Retina (tissue), 1 donor: ENCODE measurements around the gene HS3ST3A1.
A peak's percentile ranks its signal among the peaks of the same experiment; 100 is the strongest.

ENCODE experiments used
- DNase-seq: peaks from one replicate; pipeline ENCODE4 v3.0.0-alpha.2; 2016

The HS3ST3A1 gene

DNA sequence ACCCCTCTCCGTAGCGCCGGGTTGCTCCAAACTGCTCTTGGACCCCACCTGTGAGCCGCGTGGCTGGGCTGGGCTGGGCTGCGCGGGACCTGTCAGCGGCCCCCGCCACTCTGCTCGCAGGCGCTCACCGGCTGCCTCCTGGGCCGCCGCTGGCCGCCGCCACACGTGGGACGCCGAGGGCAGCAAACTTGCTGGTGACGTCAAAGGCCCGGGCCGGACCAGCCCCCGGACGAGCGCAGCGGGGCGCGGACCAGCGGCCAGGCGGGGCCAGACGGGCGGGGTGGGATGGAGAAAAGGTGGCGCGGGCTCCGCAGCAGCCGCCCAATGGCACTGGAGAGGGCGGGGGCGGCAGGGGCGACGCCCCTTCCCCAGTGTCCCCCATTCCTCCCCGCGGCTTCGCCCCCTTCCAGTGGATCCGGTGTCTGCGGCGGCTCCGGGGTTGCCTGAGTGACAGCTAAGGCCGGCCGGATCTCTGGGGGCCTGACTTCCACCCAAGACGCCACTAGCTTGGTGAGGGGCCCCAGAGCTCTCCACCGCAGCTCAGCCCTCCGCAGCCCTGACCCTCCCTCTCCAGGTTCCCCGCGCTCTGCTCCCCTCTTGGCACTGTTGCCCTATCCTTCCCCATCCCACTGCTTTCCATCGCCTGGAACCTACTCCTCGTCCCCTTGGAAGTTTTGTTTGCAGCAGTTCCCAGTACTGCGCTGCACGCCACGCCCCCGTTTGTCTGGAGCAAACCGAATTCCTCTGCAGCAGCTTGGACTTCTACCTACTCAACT is at the start of gene HS3ST3A1:
TSS of gene HS3ST3A1 (minus strand) at position 154 of the 776 bp plus-strand sequence. CDS start 800 bp downstream, outside the sequence.
- peak; percentile 81 for DNase-seq

DNA sequence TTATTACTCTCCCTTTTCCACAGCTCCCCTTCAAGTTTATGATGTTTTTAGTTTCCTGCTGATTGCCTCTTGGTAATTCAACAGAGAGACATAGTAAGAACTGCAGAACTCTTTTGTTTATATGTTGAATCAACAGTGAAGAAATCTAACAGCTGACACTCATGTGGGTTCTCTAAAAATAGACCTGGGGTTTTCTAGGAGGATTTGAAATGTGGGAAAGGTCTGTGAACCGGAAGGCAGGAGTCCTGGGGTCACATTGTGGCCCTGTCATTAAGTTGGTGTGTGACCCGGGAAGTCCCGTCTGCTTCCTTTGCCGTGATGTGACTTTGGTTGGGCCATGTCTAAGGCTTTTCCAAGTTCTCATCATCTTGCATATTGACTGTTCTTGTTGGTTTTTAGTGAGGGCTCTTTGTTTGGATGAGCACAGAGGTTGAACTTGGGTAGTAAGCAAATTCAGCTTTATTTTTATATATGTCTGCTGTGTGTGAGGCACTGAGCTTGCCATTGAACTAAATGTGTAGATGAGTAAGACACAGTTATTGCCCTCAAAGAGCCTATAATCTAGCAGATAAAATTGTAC is 48.5 kb upstream of the HS3ST3A1 start:
- DNase-seq = no peak

DNA sequence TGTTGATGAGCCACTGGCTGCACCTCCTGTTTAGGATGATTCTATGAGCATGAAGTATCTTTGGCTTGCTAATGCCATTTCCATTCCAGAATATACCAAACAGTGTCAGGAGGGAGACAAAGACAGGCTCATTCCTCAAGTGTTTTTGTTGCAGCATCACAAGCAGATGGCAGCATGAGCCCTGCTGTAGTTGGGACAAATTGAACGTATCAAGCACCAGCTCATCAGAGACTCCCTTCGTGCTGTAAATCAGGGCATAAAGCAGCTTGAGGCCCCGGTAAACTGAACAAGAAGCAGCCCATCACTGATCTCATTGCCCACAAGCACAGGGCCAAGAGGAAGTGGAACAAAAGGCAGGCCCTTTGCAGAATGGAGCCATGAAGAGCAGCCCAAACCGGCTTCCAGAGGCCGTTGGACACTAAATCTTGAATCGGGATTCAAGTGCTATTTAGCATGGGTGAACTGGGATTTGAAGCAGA is 45.9 kb upstream of the HS3ST3A1 start:
- peak; percentile 26 for DNase-seq

DNA sequence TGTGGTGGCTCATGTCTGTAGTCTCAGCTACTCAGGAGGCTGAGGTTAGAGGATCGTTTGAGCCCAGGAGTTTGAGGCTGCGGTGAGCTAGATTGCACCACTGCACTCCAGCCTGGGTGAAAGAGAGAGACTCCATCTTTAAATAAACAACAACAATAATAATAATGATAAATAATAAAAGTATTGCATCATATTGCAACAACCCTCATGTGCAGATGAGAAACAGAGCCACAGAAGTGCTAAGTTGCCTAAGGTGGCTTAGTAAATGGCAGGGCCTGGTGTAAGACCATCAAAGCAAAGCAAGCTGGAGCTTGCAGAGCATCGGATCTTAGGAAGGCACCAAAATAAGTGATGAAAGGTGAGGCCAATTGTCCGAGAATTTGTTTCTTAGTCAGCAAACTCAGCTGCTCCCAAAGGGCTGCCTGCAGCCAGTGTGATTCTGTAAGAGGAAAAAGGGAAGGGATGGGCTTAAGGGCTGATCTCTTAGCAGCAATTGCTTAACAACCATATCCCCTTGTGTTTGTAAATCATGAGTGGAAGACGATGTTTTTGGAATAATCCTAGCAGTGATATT is 45.3 kb upstream of the HS3ST3A1 start:
- DNase-seq = no peak

DNA sequence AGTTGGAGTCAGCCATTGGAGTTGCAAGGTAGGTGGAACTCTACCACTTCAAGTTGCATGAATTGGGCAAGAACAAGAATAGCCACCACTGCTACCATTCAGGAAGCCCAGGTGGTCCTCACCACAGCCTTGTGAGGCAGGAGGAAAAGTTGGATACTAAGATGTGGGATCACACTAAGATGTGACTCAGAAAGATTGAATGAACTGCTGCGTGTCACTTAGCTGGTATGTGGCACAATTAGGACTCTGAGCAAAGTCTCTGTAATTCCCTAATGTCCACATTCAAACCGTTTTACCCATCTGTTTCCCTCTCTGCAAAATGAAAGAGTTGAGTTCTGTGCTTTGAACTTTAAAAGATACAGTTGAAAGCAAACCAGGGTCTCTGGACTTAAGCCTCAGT is 44.7 kb upstream of the HS3ST3A1 start:
- no peak for DNase-seq

DNA sequence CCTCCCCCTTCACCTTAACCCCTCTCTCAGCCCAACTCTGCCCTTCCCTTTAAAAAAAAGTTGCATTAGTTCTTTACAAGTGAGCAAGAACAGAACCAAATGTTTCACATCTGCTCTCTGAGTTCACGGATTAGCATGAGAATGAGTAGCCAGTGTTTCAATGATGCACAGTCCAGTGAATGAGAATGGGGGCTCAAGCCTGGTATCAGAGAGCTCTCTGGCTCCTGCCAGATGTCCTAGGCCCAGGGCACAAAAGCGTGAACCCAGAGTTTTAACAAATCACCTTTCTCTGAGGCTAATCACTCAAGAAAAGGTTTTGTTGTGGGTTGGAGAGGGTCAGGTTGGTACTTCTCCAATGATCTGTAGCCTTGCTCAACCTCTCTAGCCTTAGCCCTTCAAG is 41.5 kb upstream of the HS3ST3A1 start:
- peak; percentile 35 for DNase-seq

DNA sequence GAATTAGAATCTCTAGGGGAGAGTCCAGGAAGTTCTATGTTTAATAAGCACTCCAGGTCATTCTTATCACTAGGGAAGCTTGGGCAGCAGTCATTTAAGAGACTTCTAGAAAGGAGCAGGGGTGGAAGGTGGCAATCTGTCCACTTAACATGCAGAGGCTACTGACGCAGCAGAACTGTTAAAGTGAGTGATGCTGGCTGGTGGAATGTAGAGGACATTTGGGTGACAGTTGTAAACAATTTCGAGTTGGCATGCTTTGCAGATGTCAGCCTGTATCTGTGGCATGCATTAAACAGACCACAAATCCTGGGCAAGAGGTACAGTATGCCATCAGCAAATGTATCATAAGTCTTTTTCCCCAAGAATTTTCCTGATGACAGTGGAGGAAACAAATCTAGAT is 40.5 kb upstream of the HS3ST3A1 start:
- no peak for DNase-seq

DNA sequence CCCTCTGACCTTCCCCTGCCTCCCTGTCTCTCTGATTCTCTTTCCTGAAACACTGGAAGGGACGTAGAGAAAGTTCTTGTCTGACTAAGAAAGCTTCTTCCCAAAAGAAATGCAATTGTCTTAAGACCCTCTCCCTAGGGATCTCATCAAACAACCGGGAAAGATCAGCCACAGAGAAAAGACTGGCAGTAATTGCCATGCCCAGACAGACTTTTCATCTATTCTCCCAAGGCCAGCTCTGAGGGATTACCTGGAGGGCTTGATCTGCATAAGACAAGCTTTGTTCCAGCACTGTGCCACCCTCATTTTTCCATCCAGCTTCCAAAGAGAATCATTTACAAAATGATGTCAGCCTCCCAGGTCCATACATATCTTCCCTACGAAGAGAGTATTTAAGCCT is 38.8 kb upstream of the HS3ST3A1 start:
- DNase-seq = no peak

DNA sequence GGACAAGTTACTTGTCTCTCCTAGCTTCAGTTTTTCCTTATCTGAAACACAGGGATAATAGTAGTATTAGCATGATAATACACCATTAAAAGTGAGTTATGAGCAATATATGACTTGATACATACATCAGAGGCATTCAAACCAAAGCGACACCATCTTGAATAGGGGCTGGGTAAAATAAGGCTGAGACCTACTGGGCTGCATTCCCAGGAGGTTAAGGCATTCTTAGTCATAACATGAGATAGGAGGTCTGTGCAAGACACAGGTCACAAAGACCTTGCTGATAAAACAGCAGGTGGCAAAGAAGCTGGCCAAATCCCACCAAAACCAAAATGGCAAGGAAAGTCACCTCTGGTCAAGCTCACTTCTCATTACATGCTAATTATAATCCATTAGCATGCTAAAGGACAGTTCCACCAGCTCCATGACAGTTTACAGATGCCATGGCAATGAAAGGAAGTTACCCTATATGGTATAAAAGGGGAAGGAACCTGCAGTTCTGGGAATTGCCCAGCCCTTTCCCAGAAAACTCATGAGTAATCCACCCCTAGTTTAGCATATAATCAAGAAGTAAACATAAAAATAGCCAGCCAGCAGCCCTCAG is 37.2 kb upstream of the HS3ST3A1 start:
- no peak for DNase-seq

DNA sequence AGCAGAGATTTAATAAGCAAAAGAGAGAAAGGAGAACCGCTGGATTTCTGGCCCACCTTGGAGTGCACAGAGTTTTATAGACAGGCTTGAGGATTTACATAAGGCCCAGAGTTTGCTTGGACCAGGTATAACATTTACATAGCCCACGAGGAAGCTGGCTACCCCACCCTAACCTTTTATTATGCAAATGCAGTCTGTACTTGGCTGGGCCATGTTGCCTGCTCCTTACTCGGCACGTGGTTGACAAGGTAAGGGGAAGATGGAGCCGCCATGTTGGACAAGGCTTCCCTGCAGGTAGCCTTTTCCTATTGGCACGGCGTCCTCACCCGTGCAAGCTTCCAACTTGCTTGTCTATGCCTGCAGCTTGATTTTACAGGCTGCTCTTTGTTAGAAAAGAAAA is 35.2 kb upstream of the HS3ST3A1 start:
- DNase-seq = no peak

DNA sequence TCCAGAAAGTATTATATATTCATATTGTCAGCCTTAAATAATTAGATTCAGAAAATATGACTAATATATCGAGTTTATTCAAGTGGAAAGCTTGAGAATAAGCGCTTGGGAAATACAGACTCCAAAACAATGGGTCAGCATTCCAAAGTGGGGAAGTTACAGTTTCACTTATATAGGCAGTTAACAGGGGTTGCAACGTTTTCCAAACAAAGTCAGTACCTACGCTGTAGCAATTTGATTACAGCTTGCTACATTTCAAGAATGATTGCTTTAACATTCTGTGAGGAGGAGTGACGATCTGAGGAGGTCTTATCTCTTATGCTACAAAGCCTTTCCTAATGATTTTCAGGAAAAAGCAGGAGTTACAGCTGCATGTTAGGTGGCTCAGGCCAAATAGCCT is 34.2 kb upstream of the HS3ST3A1 start:
- no peak for DNase-seq

DNA sequence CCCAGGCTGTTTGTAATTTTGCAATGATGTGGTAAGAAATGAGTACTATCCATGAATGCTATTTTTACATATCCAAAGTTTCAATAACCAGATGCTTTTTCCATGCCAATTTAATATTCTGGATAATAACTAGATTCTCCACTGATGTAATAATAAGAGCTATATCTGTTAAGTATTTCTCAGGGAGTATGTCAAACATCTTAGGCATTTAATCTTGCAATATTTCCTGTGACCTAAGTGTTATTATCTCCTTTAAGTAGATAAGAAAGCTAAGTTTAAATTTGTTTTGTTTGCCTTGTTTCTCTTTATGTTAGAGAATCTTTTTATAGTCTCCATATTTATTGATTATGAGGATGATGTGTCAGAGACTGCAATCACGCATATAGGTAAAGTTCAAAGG is 32.3 kb upstream of the HS3ST3A1 start:
- DNase-seq = no peak

DNA sequence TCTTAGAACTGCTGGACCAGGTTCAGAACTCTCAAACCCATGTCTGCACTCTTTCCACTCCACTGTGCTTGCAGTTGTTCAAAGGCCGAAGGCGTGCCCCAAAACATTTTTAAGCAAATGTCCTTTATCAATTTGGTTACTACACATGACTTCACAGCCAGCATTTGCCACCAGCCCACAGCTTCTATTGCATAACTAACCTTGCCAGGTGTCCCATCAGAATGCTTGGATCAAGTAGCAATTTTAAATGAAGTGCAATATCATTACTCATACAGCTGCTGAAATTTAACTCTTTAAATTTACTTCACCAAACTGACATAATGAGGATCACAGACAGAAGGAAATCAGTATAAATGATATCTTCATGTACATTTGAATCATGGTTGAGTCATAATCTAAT is 29.8 kb upstream of the HS3ST3A1 start:
- no peak for DNase-seq

DNA sequence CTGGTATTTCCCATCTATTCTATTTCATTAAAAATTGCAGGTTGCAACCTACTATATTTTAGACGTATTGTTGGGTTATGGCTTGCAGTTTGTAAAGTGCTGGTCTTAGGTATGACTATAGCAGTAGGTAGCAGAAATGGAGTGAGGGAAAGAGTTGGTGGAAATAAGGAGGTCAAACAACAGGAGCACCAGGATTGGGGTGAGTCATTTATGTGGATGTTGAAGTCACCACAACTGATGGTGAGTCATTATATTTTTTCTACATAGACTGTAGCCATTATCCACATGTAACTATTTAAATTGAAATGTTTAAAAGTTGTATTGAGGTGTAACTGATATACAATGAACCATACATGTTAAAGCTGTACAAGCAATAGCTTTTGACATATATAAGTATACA is 25.0 kb upstream of the HS3ST3A1 start:
- DNase-seq = no peak

DNA sequence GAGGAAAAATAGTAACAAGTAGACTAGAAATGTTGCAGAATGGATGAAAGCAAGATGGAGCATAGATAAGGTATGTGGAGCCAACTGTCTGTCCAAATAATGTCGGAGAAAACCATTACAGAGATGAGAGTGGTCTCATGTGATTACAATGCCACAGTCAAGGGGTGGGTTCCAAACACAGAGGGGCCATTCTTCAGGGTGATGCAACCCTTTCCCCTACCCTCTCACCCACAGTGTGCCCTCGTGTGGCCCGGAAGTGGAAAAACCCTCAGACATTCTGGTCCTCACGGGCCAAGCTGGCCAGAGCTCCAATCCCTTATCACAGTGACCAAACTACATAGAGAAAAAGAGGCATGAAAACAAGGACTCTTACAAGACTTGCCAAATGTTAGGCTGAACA is 17.7 kb upstream of the HS3ST3A1 start:
- no peak for DNase-seq

DNA sequence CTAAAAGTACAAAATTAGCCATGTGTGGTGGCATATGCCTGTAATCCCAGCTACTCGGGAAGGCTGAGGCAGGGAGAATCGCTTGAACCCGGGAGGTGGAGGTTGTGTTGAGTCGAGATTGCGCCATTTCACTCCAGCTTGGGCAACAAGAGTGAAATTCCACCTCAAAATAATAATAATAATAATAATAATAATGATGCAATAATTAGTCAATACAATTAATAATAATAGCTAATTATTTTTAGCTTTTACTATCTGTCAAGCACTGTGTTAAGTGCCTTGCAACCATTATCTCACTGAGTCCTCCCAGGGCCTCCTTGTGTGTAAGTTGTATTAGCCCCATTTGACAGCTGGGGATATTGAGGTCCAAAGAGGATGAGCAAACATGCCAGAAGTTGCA is 14.3 kb upstream of the HS3ST3A1 start:
- no peak for DNase-seq

DNA sequence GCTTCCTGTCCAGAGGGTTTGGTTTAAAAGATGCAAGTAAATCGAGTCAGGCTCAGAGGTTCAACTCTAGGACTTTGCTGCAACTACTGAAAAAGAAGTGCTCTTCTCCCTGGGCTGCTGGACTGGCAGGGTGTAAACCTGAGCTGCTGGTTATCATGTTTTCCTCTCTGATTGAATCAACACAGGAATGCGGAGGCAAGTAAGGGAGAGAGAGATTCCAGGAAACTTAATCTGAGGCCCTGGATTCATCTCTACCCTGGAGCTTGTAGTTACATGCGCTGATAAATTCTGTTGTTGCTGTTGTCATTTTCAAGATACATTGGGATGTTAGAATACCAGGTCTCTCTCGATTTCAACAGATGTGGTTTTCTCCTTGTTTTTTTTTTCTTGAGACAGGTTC is 8.2 kb upstream of the HS3ST3A1 start:
- no peak for DNase-seq

DNA sequence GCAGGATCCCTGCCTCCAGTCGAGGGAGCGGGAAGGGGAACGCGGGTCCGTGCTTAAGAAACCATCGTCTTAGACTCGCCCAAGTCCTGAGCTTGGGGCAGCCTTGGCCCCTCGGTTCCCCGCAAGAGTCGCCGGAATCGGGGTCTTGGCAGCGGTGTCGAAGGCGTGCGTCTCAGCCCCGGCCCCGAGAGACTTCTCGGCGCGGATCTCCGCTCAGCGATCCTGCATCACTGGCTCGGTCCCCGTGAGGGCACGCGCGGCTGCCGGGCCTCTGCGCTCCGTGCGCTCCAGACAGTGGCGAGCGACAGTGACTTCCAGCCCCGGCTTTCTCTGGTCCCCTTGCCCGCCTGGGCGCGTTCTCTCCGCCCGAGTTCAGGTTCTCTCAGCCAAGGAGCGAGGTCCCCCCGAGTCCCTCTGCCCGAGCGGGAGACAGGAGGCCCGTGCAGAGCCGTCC is 380 bp downstream of the HS3ST3A1 start:
- DNase-seq = no peak

DNA sequence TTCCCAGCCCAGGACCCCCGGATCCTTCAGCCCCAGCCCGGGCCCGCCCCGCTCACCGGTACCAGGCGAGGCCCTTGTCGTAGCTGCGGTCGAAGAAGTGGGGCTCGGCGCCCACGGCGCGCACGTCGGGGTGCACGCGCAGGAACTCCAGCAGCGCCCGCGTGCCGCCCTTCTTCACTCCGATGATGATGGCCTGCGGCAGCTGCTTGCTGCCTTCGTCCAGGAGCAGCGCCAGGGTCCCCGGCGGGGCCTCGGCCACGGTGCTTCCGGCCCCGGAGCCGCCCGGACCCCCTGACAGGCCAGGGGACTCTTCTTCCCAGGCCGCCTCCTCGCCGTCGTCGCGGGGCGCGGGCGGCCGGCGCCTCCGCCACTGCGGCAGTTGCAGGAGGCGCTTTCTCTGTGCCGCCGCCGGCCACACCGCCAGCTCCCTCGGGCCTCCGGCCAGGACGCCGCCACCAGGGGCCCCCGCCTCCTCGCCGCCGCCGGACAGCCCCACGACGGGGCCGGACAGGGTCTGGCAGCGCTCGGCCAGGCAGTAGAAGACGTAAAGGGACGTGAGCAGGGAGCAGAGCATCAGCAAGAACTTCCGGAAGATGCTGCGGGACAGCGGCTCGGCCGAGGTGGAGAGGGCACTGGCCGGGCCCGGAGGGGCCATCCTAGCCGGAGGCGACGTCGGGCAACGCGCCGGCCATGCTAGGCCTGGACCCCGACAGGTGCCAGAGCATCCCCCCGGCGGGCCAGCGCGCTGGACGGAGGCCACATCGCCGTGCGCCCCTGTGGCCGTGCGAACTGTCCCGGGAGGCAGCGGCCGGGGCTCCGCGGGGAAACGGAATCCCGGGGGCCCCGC is 1.0 kb downstream of the HS3ST3A1 start:
- peak; percentile 62 for DNase-seq

DNA sequence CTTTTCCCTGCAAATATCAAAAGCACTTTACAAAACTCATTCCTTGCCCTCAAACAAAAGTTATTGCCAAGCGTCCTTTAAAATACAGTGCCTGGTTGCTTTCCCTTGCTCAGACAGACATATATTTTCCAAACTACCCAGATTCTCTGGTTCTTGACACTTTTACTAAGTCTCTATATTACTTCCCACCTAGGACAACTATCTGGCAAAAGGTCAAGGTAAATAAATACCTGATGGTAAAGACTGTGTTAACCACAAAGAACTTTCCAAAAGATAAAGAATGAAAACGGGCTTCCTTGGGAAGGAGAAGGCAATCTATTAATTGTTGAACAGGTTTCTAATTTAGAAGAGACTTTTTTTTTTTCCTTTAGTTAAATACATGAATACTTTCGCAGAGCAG is 1.9 kb downstream of the HS3ST3A1 start:
- no peak for DNase-seq

DNA sequence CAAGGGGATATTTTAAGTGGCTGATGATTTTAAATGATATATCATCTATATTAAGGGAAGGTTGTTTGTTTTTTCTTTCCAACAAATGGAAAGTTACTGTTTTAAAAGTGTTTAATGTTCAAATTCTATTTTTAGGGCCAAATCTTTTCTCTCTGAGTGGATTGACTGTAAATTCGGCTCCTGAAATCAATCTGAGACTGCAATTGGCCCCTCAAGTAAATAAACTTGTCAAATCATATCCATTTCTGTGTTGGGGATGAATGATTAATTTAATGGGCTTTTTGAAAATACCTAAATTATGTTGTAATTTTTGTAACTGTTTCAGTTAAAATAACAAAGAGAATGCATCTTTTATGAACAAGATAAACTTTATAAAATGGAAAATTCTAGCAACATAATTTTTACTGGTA is 2.6 kb downstream of the HS3ST3A1 start:
- DNase-seq = no peak

DNA sequence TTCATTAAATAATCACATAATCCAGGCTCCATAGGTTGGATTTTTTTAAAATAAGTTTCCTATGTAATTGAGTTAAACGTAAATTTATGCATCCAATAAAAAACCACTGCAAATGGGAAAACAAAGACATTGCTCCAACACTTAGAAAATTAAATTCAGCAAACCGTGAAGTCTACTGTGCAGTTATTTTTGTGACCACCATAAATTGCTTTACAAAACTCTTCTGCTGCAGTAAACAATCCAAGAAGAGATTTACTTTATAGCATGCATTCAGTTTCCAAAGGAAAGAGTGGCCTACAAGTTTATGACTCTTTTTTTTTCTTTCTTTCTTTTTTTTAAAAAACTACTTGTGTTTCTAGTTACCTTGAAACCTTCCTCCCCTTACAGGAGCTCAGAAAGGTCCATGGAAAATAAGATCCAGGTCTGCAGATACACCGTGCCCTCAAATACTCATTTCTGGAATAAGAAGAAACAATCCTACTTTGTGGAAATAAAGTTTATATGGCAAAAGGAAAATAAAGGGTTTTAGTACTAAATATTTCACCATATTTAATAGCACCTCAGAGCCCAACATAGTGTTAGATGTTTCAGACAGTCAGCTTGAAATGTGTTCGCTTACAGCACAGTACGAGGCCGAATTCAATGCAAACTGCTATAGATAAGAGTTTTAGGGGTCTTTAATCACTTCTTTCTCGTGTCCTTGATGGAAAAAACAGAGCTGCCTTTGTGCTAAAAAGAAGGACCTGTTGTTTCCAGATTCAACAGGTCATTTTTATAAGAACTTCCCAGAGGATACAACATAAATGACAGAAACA is 3.2 kb downstream of the HS3ST3A1 start:
- DNase-seq = no peak
